ENCODE measurements around the gene RGS18.
"Not testable (repeated sequence)": the region's sequence is repeated elsewhere in the genome, so short reads cannot be mapped to it uniquely, and the experiment has no call there.

The RGS18 gene

GRCh38 chr1:192227330-192227729, 69.1 kb downstream of the RGS18 start:
- TF ChIP-seq, protein P1, sequence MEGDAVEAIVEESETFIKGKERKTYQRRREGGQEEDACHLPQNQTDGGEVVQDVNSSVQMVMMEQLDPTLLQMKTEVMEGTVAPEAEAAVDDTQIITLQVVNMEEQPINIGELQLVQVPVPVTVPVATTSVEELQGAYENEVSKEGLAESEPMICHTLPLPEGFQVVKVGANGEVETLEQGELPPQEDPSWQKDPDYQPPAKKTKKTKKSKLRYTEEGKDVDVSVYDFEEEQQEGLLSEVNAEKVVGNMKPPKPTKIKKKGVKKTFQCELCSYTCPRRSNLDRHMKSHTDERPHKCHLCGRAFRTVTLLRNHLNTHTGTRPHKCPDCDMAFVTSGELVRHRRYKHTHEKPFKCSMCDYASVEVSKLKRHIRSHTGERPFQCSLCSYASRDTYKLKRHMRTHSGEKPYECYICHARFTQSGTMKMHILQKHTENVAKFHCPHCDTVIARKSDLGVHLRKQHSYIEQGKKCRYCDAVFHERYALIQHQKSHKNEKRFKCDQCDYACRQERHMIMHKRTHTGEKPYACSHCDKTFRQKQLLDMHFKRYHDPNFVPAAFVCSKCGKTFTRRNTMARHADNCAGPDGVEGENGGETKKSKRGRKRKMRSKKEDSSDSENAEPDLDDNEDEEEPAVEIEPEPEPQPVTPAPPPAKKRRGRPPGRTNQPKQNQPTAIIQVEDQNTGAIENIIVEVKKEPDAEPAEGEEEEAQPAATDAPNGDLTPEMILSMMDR (IDR thresholded peaks at IDR 0.05; ENCODE audit: insufficient read depth, low read length, missing control alignments): no peak
- POLR2A ChIA-PET: no interaction called here
- CTCF ChIA-PET: no interaction called here
- DNase-seq (ENCODE audit: low read depth, low spot score): no peak
- no peak overlapping the region for H3K4me3 ChIP-seq (ENCODE audit: low read depth, low read length)

DNA sequence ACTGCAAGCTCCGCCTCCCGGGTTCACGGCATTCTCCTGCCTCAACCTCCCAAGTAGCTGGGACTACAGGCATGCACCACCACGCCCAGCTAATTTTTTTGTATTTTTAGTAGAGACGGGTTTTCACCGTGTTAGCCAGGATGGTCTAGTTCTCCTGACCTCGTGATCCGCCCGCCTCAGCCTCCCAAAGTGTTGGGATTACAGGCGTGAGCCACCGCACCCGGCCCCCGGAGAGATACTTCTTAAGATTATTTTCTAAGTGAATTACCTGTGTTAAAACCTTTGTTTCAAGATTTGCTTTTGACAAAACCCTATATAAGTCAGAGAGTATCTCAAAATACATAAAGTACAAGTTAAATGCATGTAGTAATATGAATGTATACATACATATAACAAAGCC, 69.7 kb downstream of the RGS18 start:
- H3K4me3 ChIP-seq (ENCODE audit: low read depth, low read length); DNase-seq (ENCODE audit: low read depth, low spot score); POLR2A ChIA-PET; CTCF ChIA-PET: not testable (repeated sequence)

- TF ChIP-seq, protein P1 (IDR thresholded peaks at IDR 0.05; ENCODE audit: insufficient read depth, low read length, missing control alignments): no peak
- POLR2A ChIA-PET: no interaction called here
- DNase-seq (ENCODE audit: low read depth, low spot score): no peak
- CTCF ChIA-PET: interaction anchor here (1.0 kb wide), 1 partner anchor 79 kb away, joined by 3 read pairs; no protein-coding TSS in a partner anchor
- no peak overlapping the region for H3K4me3 ChIP-seq (ENCODE audit: low read depth, low read length)
These were observed 74.7 kb downstream of the RGS18 start for GRCh38 chr1:192232817-192233417.

- CTCF ChIA-PET: interaction anchor here (1.2 kb wide), 1 partner anchor 242 kb away, joined by 6 read pairs; no protein-coding TSS in a partner anchor
- TF ChIP-seq, protein P1 (IDR thresholded peaks at IDR 0.05; ENCODE audit: insufficient read depth, low read length, missing control alignments): no peak
- POLR2A ChIA-PET: no interaction called here
- no peak overlapping the region for H3K4me3 ChIP-seq (ENCODE audit: low read depth, low read length)
- DNase-seq (ENCODE audit: low read depth, low spot score): peak; percentile 5
These were observed 76.9 kb downstream of the RGS18 start for GRCh38 chr1:192235127-192235526.

Measured in AG04449 (cell line).